Esophagus muscularis mucosa (tissue), 3 donors: ENCODE results near the gene DNAH3.

Source experiments
- CTCF ChIP-seq, 3 experiments: fragments of 200-600 bp in 2 of 3; fragments of 450-650 bp in 1 of 3; sonication (generic) in 2 of 3; IDR thresholded peaks; one replicate each; pipeline ENCODE4 v1.5.1; 2017 to 2019; ENCODE audit warnings: antibody characterized with exemption in 3 of 3, mild to moderate bottlenecking in 2 of 3, moderate library complexity in 1 of 3
- POLR2A ChIP-seq: fragments of 450-650 bp; IDR thresholded peaks from one replicate; pipeline ENCODE4 v1.6.1; 2017; ENCODE audit warnings: antibody characterized with exemption, moderate library complexity, mild to moderate bottlenecking, low read depth
- POLR2AphosphoS5 ChIP-seq, 2 donors: sonication (generic); formaldehyde crosslinking; IDR thresholded peaks; one replicate each; pipeline ENCODE4 v1.6.1; 2017; ENCODE audit warnings: antibody characterized with exemption in 2 of 2

GRCh38 chr16:20902426-20902825, 248.2 kb downstream of the DNAH3 start:
- no peak for TF ChIP-seq CTCF (IDR thresholded peaks at IDR 0.05)
- no peak for TF ChIP-seq POLR2A
- TF ChIP-seq POLR2AphosphoS5 (IDR thresholded peaks at IDR 0.05), result no peak
